ENCODE measurements around the gene FGFRL1.

FGFRL1 gene

GRCh38 chr4:1055721-1056590, 44.5 kb downstream of the FGFRL1 start:
- DNase-seq: no peak

- no peak for DNase-seq
These were observed 45.4 kb downstream of the FGFRL1 start for GRCh38 chr4:1056671-1057402.

- DNase-seq: no peak
These were observed 45.9 kb downstream of the FGFRL1 start for GRCh38 chr4:1057403-1057745.

GRCh38 chr4:1058198-1058996, 47.0 kb downstream of the FGFRL1 start:
- no peak for DNase-seq

- DNase-seq: no peak
These were observed 47.7 kb downstream of the FGFRL1 start for GRCh38 chr4:1058997-1059665.

GRCh38 chr4:1060121-1060520, 48.7 kb downstream of the FGFRL1 start:
- DNase-seq: no peak

- no peak for DNase-seq
These were observed 49.2 kb downstream of the FGFRL1 start for GRCh38 chr4:1060621-1061020.

GRCh38 chr4:1061056-1061700, 49.8 kb downstream of the FGFRL1 start:
- no peak for DNase-seq

- no peak for DNase-seq
These were observed 50.3 kb downstream of the FGFRL1 start for GRCh38 chr4:1061760-1062159.

- no peak for DNase-seq
These were observed 51.0 kb downstream of the FGFRL1 start for GRCh38 chr4:1062419-1062818.

- DNase-seq: no peak
These were observed 54.3 kb downstream of the FGFRL1 start for GRCh38 chr4:1065732-1066131.

- DNase-seq: no peak
These were observed 58.0 kb downstream of the FGFRL1 start for GRCh38 chr4:1069394-1069793.

- DNase-seq: no peak
These were observed 61.5 kb downstream of the FGFRL1 start for GRCh38 chr4:1072830-1073446.

GRCh38 chr4:1074077-1074476, 62.7 kb downstream of the FGFRL1 start:
- DNase-seq: no peak

GRCh38 chr4:1075225-1075624, 63.8 kb downstream of the FGFRL1 start:
- no peak for DNase-seq

- no peak for DNase-seq
These were observed 64.6 kb downstream of the FGFRL1 start for GRCh38 chr4:1075809-1076699.

All from NCI-H1105 treated with DMSO at 0.1 percent for 48 hours (cell line).